K562 (cell line): ENCODE data around the gene KLHDC2. TPM values are rescaled to one million over a fixed set of nuclear protein-coding genes. Genes with fewer than 3 reads are reported as not detected.
A peak's percentile ranks its signal among the peaks of the same experiment; 100 is the strongest.

Experiments
- ARNT ChIP-seq, 2 experiments: fragments of 450-650 bp; IDR thresholded peaks; 2 replicates each; pipeline ENCODE4 v1.6.1; 2016; ENCODE audit warnings: mild to moderate bottlenecking in 1 of 2
- FOXJ3 ChIP-seq: sonication (generic); formaldehyde crosslinking; IDR thresholded peaks from 2 replicates; pipeline ENCODE4 v1.4.0; 2020; ENCODE audit warnings: mild to moderate bottlenecking, missing genetic modification reagents
- FOXM1 ChIP-seq, 2 experiments: fragments of 450-650 bp in 1 of 2; sonication (generic) in 1 of 2; formaldehyde crosslinking in 1 of 2; IDR thresholded peaks; 2 replicates each; pipeline versions ENCODE4 v1.6.1 to v1.9.0; 2017 to 2022; ENCODE audit warnings: low read depth in 2 of 2, mild to moderate bottlenecking in 2 of 2, missing genetic modification reagents in 1 of 2, moderate library complexity in 1 of 2
- GABPB2 ChIP-seq: fragments of 250-450 bp; sonication (Bioruptor Pico); conservative IDR thresholded peaks from 2 replicates; pipeline ENCODE4 v1.5.1; 2021; ENCODE audit warnings: mild to moderate bottlenecking
- MYNN ChIP-seq, 2 experiments: sonication (generic); formaldehyde crosslinking in 1 of 2; IDR thresholded peaks; 2 replicates each; pipeline versions ENCODE4 v1.5.0 to v1.6.1; 2016 to 2020; ENCODE audit warnings: antibody characterized with exemption in 1 of 2, missing genetic modification reagents in 1 of 2
- PCBP1 ChIP-seq: fragments of 200-400 bp; formaldehyde crosslinking; IDR thresholded peaks from 2 replicates; pipeline ENCODE4 v1.6.1; 2018; ENCODE audit warnings: mild to moderate bottlenecking, low read depth, low read length; ENCODE audit not compliant: poor library complexity, severe bottlenecking
- POLR2A ChIP-seq: fragments of 450-650 bp; conservative IDR thresholded peaks from 2 replicates; pipeline ENCODE4 v1.6.1; 2016
- ZBTB7A ChIP-seq: IDR thresholded peaks from 2 replicates; pipeline ENCODE4 v1.6.1; 2011; ENCODE audit warnings: low read depth, mild to moderate bottlenecking, low read length, moderate library complexity, borderline replicate concordance; ENCODE audit not compliant: control insufficient read depth
- ZC3H4 ChIP-seq: sonication (generic); formaldehyde crosslinking; IDR thresholded peaks from 2 replicates; pipeline ENCODE4 v1.9.0; 2021; ENCODE audit warnings: missing genetic modification reagents, borderline replicate concordance
- ZFP36 ChIP-seq: fragments of 150-350 bp; IDR thresholded peaks from 2 replicates; pipeline ENCODE4 v1.6.1; 2018; ENCODE audit warnings: low read length, low read depth; ENCODE audit not compliant: partially characterized antibody
- ZNF121 ChIP-seq: sonication (generic); formaldehyde crosslinking; conservative IDR thresholded peaks from 2 replicates; pipeline ENCODE4 v1.8.0; 2022; ENCODE audit warnings: missing genetic modification reagents
- ZNF217 ChIP-seq: sonication (generic); formaldehyde crosslinking; IDR thresholded peaks from 2 replicates; pipeline ENCODE4 v1.8.0; 2022; ENCODE audit warnings: mild to moderate bottlenecking, missing genetic modification reagents
- polyA plus RNA-seq, 8 experiments: library from polyadenylated mRNA; depleted of rRNA in 4 of 8; stranded (reverse) in 5 of 8; unstranded in 3 of 8; fragments of >200 nt; fragmentation: Nextera tagmentation in 2 of 8; fragmentation: Illumina TruSeq in 1 of 8; extraction: Ambion mirVana in 2 of 8; extraction: Trizol in 1 of 8; gene quantifications; 2 replicates each; pipeline versions ENCODE4 v1.2.1 to v1.2.3, GENCODE V29; 2011 to 2014; ENCODE audit warnings: inconsistent platforms in 1 of 8, missing spikeins in 1 of 8
- total RNA-seq, 7 experiments: library from RNA; depleted of rRNA in 6 of 7; stranded (reverse); fragments of >200 nt in 6 of 7; fragmentation: Illumina TruSeq in 2 of 7; extraction: Trizol in 2 of 7; gene quantifications; 2 replicates each; pipeline versions ENCODE4 v1.2.1 to v1.2.3, GENCODE V29; 2011 to 2021; ENCODE audit warnings: low replicate concordance in 1 of 7
- TF ChIP-seq, protein P1 (sequence below): fragments of 250-450 bp; sonication (Bioruptor Pico); IDR thresholded peaks from 2 replicates; pipeline ENCODE4 v1.5.1; 2021; ENCODE audit warnings: mild to moderate bottlenecking
- TF ChIP-seq, protein P2 (sequence below): fragments of 450-650 bp; IDR thresholded peaks from 2 replicates; pipeline ENCODE4 v1.6.1; 2014; ENCODE audit warnings: low read depth, mild to moderate bottlenecking, moderate library complexity, borderline replicate concordance
- TF ChIP-seq, protein P3 (sequence below): sonication (generic); formaldehyde crosslinking; IDR thresholded peaks from 2 replicates; pipeline ENCODE4 v1.8.1; 2022; ENCODE audit warnings: missing genetic modification reagents
- TF ChIP-seq, protein P4 (sequence below): fragments of 450-650 bp; formaldehyde crosslinking; IDR thresholded peaks from 2 replicates; pipeline ENCODE4 v1.4.0; 2022; ENCODE audit warnings: missing genetic modification characterization
- TF ChIP-seq, protein P5 (sequence below): fragments of 250-450 bp; sonication (Bioruptor Pico); IDR thresholded peaks from 2 replicates; pipeline ENCODE4 v1.4.0; 2020
- TF ChIP-seq, protein P6 (sequence below): fragments of 250-450 bp; sonication (Bioruptor Pico); IDR thresholded peaks from 2 replicates; pipeline ENCODE4 v1.4.0; 2020; ENCODE audit warnings: mild to moderate bottlenecking

The KLHDC2 gene
- total and polyA plus RNA-seq, 9 of the 15 experiments (the other 6 are each of a cell fraction or from before 2014, with no cell fraction given), result 6.3 to 41.7 (median 20.0) TPM

DNA sequence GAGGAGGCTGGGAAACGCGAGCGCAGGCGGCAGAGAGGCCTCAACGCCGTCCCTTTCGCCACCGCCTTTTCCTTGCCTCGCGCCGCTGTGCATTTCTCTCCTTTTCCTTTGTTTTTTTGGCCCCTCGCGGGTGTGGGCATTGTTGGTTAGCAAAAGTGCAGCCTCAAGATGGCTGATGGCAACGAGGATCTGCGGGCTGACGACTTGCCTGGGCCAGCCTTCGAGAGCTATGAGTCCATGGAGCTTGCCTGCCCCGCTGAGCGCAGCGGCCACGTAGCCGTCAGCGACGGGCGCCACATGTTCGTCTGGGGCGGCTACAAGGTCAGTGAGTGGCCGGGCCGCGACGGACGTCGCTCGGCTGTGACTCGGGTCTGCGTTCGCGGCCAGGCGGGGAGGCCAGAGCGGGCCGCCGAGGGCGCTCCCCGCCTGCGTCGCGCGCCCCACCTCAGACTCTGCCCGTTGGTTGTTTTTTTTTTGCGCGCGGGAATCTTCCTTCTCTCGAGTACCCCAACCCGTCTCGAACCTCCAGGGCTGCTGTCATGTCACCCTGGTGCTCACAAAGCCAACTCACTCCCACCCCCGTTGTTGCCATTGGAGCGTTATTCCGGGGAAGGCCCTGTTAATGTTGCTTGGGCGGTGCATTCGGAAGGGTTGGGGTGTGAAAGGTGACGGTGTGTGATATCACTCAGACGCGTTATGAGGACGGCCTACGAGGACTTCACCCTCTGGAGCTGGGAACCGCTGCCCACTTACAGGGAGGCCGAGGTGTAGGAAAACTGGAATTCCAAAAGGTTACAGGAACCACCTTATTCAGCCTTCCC lies 558 bp downstream of the KLHDC2 start (continued):
- TF ChIP-seq, protein P1, sequence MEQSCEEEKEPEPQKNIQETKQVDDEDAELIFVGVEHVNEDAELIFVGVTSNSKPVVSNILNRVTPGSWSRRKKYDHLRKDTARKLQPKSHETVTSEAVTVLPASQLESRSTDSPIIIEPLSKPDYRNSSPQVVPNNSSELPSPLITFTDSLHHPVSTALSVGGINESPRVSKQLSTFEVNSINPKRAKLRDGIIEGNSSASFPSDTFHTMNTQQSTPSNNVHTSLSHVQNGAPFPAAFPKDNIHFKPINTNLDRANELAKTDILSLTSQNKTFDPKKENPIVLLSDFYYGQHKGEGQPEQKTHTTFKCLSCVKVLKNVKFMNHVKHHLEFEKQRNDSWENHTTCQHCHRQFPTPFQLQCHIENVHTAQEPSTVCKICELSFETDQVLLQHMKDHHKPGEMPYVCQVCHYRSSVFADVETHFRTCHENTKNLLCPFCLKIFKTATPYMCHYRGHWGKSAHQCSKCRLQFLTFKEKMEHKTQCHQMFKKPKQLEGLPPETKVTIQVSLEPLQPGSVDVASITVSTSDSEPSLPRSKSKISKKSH (CRISPR knock-in tag), result no peak
- TF ChIP-seq, protein P2, sequence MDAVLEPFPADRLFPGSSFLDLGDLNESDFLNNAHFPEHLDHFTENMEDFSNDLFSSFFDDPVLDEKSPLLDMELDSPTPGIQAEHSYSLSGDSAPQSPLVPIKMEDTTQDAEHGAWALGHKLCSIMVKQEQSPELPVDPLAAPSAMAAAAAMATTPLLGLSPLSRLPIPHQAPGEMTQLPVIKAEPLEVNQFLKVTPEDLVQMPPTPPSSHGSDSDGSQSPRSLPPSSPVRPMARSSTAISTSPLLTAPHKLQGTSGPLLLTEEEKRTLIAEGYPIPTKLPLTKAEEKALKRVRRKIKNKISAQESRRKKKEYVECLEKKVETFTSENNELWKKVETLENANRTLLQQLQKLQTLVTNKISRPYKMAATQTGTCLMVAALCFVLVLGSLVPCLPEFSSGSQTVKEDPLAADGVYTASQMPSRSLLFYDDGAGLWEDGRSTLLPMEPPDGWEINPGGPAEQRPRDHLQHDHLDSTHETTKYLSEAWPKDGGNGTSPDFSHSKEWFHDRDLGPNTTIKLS, result peak; percentile 90; the same call in 1 of the 2 replicates
- TF ChIP-seq, protein P3, sequence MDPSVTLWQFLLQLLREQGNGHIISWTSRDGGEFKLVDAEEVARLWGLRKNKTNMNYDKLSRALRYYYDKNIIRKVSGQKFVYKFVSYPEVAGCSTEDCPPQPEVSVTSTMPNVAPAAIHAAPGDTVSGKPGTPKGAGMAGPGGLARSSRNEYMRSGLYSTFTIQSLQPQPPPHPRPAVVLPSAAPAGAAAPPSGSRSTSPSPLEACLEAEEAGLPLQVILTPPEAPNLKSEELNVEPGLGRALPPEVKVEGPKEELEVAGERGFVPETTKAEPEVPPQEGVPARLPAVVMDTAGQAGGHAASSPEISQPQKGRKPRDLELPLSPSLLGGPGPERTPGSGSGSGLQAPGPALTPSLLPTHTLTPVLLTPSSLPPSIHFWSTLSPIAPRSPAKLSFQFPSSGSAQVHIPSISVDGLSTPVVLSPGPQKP, result no peak
- TF ChIP-seq ARNT (IDR thresholded peaks at IDR 0.05) (no peak), ZFP36 (no peak), ZBTB7A (no peak), GABPB2 (CRISPR knock-in tag) (no peak), ZC3H4 (peak; percentile 64), ZNF121 (no peak), FOXJ3 (CRISPR knock-in tag) (no peak), PCBP1 (peak; percentile 4), POLR2A (peak; percentile 50; the same call in 1 of the 2 replicates), MYNN (IDR thresholded peaks at IDR 0.05) (no peak), MYNN (CRISPR knock-in tag; IDR thresholded peaks at IDR 0.05) (no peak), FOXM1 (IDR thresholded peaks at IDR 0.05; ENCODE audit: low read depth) (no peak), FOXM1 (CRISPR knock-in tag; IDR thresholded peaks at IDR 0.05; ENCODE audit: low read depth) (0 out of 2 replicates have a peak, but pooled peaks have one; percentile 33), ZNF217 (CRISPR knock-in tag) (no peak)
- TF ChIP-seq, protein P4, sequence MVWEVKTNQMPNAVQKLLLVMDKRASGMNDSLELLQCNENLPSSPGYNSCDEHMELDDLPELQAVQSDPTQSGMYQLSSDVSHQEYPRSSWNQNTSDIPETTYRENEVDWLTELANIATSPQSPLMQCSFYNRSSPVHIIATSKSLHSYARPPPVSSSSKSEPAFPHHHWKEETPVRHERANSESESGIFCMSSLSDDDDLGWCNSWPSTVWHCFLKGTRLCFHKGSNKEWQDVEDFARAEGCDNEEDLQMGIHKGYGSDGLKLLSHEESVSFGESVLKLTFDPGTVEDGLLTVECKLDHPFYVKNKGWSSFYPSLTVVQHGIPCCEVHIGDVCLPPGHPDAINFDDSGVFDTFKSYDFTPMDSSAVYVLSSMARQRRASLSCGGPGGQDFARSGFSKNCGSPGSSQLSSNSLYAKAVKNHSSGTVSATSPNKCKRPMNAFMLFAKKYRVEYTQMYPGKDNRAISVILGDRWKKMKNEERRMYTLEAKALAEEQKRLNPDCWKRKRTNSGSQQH (CRISPR knock-in tag), result no peak
- TF ChIP-seq, protein P5, sequence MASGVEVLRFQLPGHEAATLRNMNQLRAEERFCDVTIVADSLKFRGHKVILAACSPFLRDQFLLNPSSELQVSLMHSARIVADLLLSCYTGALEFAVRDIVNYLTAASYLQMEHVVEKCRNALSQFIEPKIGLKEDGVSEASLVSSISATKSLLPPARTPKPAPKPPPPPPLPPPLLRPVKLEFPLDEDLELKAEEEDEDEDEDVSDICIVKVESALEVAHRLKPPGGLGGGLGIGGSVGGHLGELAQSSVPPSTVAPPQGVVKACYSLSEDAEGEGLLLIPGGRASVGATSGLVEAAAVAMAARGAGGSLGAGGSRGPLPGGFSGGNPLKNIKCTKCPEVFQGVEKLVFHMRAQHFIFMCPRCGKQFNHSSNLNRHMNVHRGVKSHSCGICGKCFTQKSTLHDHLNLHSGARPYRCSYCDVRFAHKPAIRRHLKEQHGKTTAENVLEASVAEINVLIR (CRISPR knock-in tag), result no peak
- TF ChIP-seq, protein P6, sequence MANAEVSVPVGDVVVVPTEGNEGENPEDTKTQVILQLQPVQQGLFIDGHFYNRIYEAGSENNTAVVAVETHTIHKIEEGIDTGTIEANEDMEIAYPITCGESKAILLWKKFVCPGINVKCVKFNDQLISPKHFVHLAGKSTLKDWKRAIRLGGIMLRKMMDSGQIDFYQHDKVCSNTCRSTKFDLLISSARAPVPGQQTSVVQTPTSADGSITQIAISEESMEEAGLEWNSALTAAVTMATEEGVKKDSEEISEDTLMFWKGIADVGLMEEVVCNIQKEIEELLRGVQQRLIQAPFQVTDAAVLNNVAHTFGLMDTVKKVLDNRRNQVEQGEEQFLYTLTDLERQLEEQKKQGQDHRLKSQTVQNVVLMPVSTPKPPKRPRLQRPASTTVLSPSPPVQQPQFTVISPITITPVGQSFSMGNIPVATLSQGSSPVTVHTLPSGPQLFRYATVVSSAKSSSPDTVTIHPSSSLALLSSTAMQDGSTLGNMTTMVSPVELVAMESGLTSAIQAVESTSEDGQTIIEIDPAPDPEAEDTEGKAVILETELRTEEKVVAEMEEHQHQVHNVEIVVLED (CRISPR knock-in tag), result no peak
